MG63 (cell line): ENCODE data around the gene MEGF11. TPM values are rescaled to one million over a fixed set of nuclear protein-coding genes. Genes with fewer than 3 reads are reported as not detected.
A peak's percentile ranks its signal among the peaks of the same experiment; 100 is the strongest.

ENCODE experiments used
- DNase-seq: peaks from one replicate; pipeline ENCODE4 v3.0.0-alpha.2; 2020
- H3K27me3 ChIP-seq: fragments of 250-450 bp; sonication (Bioruptor Pico); 2 replicates; pipeline ENCODE4 v1.5.1; 2020; ENCODE audit warnings: mild to moderate bottlenecking, moderate library complexity
- H3K36me3 ChIP-seq: fragments of 250-450 bp; sonication (Bioruptor Pico); 2 replicates; pipeline ENCODE4 v1.5.1; 2020; ENCODE audit warnings: mild to moderate bottlenecking, moderate library complexity
- H3K4me3 ChIP-seq: fragments of 250-450 bp; sonication (Bioruptor Pico); 2 replicates; pipeline ENCODE4 v1.5.1; 2020; ENCODE audit warnings: mild to moderate bottlenecking, moderate library complexity
- H3K9me3 ChIP-seq: fragments of 250-450 bp; sonication (Bioruptor Pico); 2 replicates; pipeline ENCODE4 v1.5.1; 2020; ENCODE audit warnings: mild to moderate bottlenecking, moderate library complexity
- total RNA-seq: library from RNA; depleted of rRNA; stranded (reverse); fragments of >200 nt; shearing (Covaris generic); gene quantifications from 2 replicates; pipeline ENCODE4 v1.2.3, GENCODE V29; 2014; ENCODE audit warnings: low replicate concordance

The MEGF11 gene
- total RNA-seq, 1 experiment from 2014 or later = 0.10 TPM

GRCh38 chr15:66232267-66232625, 21.3 kb downstream of the MEGF11 start:
- Histone ChIP-seq H3K27me3 (no peaks in the 10 kb centered on the region), H3K36me3 (no peaks in the 10 kb centered on the region), H3K4me3 (no peak overlapping the region), H3K9me3 (no peaks in the 10 kb centered on the region)
- DNase-seq = peak; percentile 21

- Histone ChIP-seq H3K27me3 (no peaks in the 10 kb centered on the region), H3K9me3 (no peaks in the 10 kb centered on the region), H3K36me3 (no peaks in the 10 kb centered on the region), H3K4me3 (no peak overlapping the region)
- DNase-seq = peak; percentile 80
These were observed 21.9 kb downstream of the MEGF11 start for GRCh38 chr15:66231394-66232266.

- Histone ChIP-seq H3K27me3 (no peaks in the 10 kb centered on the region), H3K4me3 (no peak overlapping the region), H3K36me3 (no peaks in the 10 kb centered on the region), H3K9me3 (no peaks in the 10 kb centered on the region)
- DNase-seq = no peak
These were observed 23.6 kb downstream of the MEGF11 start for GRCh38 chr15:66229790-66230465.

- no peaks in the 10 kb centered on the region for H3K27me3 ChIP-seq
- no peaks in the 10 kb centered on the region for H3K9me3 ChIP-seq
- H3K4me3 ChIP-seq = no peak overlapping the region
- DNase-seq = no peak
- H3K36me3 ChIP-seq = no peaks in the 10 kb centered on the region
These were observed 24.5 kb downstream of the MEGF11 start for GRCh38 chr15:66228807-66229735.

- Histone ChIP-seq H3K4me3 (no peak overlapping the region), H3K9me3 (no peaks in the 10 kb centered on the region), H3K27me3 (no peaks in the 10 kb centered on the region), H3K36me3 (no peaks in the 10 kb centered on the region)
- DNase-seq = no peak
These were observed 26.8 kb downstream of the MEGF11 start for GRCh38 chr15:66226736-66227135.

GRCh38 chr15:66225656-66226274, 27.8 kb downstream of the MEGF11 start:
- no peaks in the 10 kb centered on the region for H3K36me3 ChIP-seq
- H3K4me3 ChIP-seq = no peak overlapping the region
- H3K27me3 ChIP-seq = no peaks in the 10 kb centered on the region
- no peak for DNase-seq
- no peaks in the 10 kb centered on the region for H3K9me3 ChIP-seq

GRCh38 chr15:66224946-66225345, 28.6 kb downstream of the MEGF11 start:
- Histone ChIP-seq H3K36me3 (no peaks in the 10 kb centered on the region), H3K4me3 (no peak overlapping the region), H3K9me3 (no peaks in the 10 kb centered on the region), H3K27me3 (no peaks in the 10 kb centered on the region)
- no peak for DNase-seq

- Histone ChIP-seq H3K9me3 (no peaks in the 10 kb centered on the region), H3K4me3 (no peak overlapping the region), H3K36me3 (no peaks in the 10 kb centered on the region), H3K27me3 (no peaks in the 10 kb centered on the region)
- no peak for DNase-seq
These were observed 31.0 kb downstream of the MEGF11 start for GRCh38 chr15:66222273-66223198.

- no peak overlapping the region for H3K4me3 ChIP-seq
- H3K9me3 ChIP-seq = no peaks in the 10 kb centered on the region
- H3K27me3 ChIP-seq = no peaks in the 10 kb centered on the region
- no peak for DNase-seq
- no peaks in the 10 kb centered on the region for H3K36me3 ChIP-seq
These were observed 32.4 kb downstream of the MEGF11 start for GRCh38 chr15:66221126-66221525.

- Histone ChIP-seq H3K36me3 (no peaks in the 10 kb centered on the region), H3K9me3 (no peaks in the 10 kb centered on the region), H3K27me3 (no peaks in the 10 kb centered on the region), H3K4me3 (no peak overlapping the region)
- no peak for DNase-seq
These were observed 32.9 kb downstream of the MEGF11 start for GRCh38 chr15:66220601-66221000.

GRCh38 chr15:66219339-66219738, 34.2 kb downstream of the MEGF11 start:
- no peak for DNase-seq
- H3K9me3 ChIP-seq = no peaks in the 10 kb centered on the region
- H3K27me3 ChIP-seq = no peaks in the 10 kb centered on the region
- no peaks in the 10 kb centered on the region for H3K36me3 ChIP-seq
- H3K4me3 ChIP-seq = no peak overlapping the region

GRCh38 chr15:66216806-66217205, 36.7 kb downstream of the MEGF11 start:
- Histone ChIP-seq H3K4me3 (no peak overlapping the region), H3K36me3 (no peaks in the 10 kb centered on the region), H3K9me3 (no peaks in the 10 kb centered on the region), H3K27me3 (no peaks in the 10 kb centered on the region)
- no peak for DNase-seq

- Histone ChIP-seq H3K27me3 (no peaks in the 10 kb centered on the region), H3K36me3 (no peaks in the 10 kb centered on the region), H3K9me3 (no peaks in the 10 kb centered on the region), H3K4me3 (no peak overlapping the region)
- DNase-seq = no peak
These were observed 37.7 kb downstream of the MEGF11 start for GRCh38 chr15:66215811-66216210.

- no peak for DNase-seq
- Histone ChIP-seq H3K36me3 (no peaks in the 10 kb centered on the region), H3K4me3 (no peak overlapping the region), H3K27me3 (no peaks in the 10 kb centered on the region), H3K9me3 (no peaks in the 10 kb centered on the region)
These were observed 39.3 kb downstream of the MEGF11 start for GRCh38 chr15:66214246-66214645.

- H3K36me3 ChIP-seq = no peaks in the 10 kb centered on the region
- no peak for DNase-seq
- H3K27me3 ChIP-seq = no peaks in the 10 kb centered on the region
- no peak overlapping the region for H3K4me3 ChIP-seq
- H3K9me3 ChIP-seq = no peaks in the 10 kb centered on the region
These were observed 41.0 kb downstream of the MEGF11 start for GRCh38 chr15:66212563-66212921.
